Stimulated activated CD4-positive, alpha-beta T cell treated with anti-CD3 and anti-CD28 coated beads, Interleukin-2, amount 100 ng/mL, for 4 hours (primary cell): ENCODE results near the gene PLA2G5.

ENCODE experiments used
- DNase-seq: peaks from one replicate; pipeline ENCODE4 v3.0.0-alpha.2; 2020; ENCODE audit warnings: low read depth

PLA2G5 gene

DNA sequence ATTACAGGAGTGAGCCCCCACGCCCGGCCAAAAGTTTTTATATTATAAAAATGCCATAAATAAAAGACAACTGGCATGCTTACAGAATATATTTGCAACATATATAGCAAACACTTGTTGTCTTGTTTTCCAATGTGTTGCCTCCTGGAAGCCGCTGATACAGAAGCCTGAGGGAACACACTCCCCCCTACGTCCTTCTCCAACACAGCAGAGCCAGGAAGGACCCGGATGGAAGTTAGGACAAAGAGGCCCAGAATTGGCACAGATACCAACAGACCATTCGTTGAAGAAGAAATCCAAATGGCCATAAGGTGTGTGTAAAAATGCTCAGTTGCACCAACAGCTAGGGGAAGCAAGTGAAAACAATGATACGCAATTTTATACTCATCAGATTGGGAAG lies 1.3 kb upstream of the PLA2G5 start:
- no peak for DNase-seq

DNA sequence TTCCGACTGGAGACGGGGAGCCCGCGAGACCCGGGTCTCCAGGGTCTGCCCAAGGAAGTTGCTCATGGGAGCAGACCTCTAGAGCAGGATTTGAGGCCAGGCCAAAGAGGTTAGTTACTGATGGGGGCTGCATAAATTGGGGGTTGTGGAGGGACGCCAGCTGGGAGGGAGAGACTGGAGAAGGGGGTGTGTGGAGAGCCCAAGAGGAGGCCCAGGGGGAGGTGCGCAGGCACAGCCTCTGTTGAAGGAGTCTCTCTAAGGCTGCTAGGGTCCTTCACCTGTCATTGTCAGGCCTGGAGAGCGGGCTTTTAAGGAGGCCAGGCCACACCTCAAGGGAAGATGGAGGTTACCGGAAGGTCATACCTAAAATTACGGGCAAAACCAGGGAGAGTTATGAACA lies 363 bp downstream of the PLA2G5 start:
- DNase-seq = no peak

DNA sequence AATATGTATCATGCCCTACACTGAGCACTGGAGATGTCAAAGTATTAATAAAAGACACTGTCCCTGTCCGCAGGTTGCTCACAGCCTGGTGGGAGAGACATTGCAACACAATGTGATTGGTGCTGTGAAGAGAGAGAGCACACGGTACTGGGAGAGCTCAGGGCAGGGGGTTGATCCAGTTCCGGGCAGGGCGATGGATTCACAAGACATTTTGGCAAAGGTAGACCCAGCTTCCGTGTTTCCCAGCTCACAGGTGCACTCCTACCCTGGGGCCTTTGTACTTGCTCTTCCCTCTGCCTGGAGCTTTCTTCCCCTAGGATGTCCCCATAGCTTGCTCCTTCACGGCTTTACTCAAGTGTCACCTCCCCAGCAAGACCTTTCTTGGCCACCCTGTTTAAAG lies 1.4 kb downstream of the PLA2G5 start:
- DNase-seq = no peak

DNA sequence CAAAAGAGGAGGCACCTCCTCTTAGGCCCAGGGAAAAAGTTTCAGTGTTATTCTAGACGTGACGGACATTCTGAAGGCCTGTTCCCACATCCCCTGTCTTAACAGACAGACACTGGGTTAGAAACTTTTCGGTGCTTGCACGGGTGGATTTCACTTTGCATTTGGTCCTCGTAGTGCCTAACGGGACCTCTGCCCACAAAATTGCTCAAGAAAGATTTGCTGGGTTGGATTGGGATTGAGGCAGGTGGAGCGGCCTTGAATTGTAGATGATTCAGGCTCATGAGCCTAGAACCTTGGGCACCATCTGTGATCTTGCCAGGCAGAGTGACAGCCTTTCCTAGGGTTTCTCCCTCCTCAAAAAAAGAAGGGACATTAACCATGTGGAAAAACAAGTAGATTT lies 2.8 kb downstream of the PLA2G5 start:
- no peak for DNase-seq

- no peak for DNase-seq
These were observed 3.3 kb downstream of the PLA2G5 start for GRCh38 chr1:20073256-20073655.

DNA sequence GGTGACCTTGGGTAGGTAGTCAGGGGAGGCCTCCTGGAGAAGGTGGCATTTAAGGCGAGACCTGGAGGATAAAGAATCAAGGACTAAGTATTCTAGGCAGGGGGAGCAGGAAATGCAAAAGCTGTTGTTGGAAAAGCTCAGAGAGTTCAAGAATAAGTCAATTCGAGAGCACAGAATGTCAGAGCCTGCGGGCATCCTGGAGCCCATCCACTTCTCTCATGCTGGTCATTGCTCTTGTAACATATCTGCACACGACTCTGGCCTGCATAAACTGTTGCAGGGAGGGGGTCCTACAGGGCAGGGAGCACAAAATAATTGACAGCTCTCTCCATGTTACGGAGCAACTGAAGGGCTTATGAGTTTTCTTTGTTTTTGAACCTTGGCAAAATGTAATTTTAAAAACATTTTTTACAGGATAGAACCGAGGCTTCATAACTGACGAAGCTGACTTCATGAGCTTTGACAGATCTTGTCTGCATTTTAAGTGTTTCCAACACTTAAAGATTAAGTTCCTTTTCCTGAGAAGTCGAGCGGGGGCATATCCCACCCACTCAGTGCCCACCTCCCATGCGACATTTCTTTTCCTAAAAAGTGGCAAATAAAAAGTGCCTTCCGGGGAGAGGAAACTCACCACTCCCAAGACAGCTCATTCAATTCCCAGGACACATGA lies 4.2 kb downstream of the PLA2G5 start:
- DNase-seq = no peak

- no peak for DNase-seq
These were observed 4.8 kb downstream of the PLA2G5 start for GRCh38 chr1:20074725-20075171.

GRCh38 chr1:20075345-20075744 lies 5.4 kb downstream of the PLA2G5 start:
- no peak for DNase-seq

- DNase-seq = no peak
These were observed 6.2 kb downstream of the PLA2G5 start for GRCh38 chr1:20076223-20076622.

- DNase-seq = no peak
These were observed 6.9 kb downstream of the PLA2G5 start for GRCh38 chr1:20076710-20077461.

DNA sequence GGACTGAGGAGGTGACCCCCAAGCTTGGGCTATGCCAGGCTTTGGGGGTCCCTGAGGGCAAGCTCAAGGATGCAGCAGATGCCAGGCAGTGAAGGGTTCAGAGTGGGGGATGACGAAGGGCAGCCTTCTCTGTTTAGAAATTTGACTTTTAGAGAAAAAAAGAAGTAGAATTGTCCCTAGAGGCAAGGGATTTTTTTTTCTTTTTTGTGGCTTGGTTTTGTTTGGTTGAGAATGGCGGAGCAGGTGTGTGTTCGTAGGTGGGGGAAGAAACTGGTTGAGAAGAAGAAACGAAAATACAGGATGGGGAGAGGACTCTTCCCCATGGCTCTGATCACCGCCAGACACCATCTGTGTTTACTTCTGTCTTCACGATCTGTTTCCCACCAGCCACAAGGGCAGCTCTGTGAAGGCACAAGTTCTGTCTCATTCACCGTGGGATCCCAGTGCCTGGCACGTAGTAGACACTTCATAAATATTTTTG lies 8.2 kb downstream of the PLA2G5 start:
- no peak for DNase-seq

DNA sequence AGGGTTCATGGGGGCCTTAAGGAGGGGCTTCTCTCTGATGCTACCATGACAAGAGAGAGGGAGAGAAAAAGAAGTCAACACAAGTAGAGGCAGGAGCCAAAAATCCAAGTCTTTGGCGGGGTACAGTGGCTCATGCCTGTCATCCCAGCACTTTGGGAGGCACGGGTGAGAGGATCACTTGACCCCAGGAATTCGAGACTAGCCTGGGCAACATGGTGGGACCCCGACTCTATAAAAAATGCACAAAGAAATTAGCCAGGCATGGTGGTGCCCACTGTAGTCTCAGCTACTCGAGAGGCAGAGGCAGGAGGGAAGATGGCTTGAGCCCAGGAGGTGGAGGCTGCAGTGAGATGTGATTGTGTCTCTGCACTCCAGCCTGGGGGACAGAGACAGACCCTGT lies 8.7 kb downstream of the PLA2G5 start:
- DNase-seq = no peak

GRCh38 chr1:20079661-20080305 lies 9.8 kb downstream of the PLA2G5 start:
- DNase-seq = no peak

DNA sequence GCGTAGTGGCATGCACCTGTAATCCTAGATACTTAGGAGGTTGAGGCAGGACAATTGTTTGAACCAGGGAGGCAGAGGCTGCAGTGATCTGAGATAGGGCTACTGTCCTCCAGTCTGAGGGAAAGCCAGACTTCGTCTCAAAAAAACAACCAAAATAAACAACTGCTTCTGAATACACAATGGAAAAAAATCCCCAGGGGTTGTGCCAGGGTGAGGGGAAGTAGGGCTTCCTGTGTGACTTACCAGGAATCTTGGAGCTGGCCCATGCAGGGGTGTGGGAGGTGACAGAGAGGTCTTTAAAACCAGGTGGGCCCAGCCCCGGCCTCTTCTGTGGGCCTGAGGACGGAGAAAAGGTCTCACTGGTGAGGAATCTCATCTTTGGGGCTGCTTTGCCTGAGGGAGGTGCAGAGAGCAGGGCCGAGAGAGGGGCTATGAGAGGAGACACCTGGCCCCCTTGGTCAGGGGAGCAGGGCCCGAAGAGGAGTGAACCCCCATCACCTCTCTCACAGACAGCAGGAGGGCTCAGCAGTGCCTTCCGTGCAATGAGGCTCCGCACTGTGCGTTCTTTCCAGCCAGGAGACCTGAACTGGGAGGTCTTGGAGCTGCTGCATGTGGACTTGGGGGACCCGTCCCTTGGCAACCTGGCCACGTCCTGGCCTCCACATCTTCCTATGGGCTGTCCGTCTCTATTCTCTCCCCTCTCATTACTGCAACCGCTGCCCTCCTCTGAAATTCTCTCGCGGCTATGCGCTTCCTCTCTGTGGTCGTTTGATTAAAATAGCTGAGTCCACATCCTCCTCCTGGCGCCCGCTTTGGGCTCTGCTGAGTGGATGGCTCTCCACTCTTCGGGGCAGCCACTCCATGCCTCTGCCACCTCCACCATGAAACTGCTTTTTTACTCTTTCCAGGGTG lies 10.7 kb downstream of the PLA2G5 start:
- DNase-seq = no peak

- no peak for DNase-seq
These were observed 11.4 kb downstream of the PLA2G5 start for GRCh38 chr1:20081353-20081810.

DNA sequence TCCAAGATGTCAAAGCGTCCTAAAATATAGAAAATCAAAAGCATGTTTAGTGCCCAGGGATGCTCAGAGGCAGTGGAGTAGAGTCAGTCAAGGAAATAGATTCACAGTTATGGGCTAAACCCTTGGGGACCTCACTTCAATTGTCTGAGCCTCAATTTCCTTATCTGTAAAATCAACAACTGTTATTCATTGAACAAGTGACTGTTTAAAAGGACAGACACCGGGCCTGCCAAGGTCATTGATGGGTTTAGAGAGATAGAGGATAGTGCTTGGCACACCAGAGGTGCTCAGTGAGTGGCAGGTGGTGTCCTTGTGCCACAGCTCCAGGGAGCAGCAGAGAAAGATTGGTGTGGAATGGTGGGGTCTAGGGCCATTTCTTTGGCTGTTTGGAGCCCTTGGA lies 12.8 kb downstream of the PLA2G5 start:
- DNase-seq = no peak

GRCh38 chr1:20083178-20083944 lies 13.4 kb downstream of the PLA2G5 start:
- no peak for DNase-seq

- DNase-seq = no peak
These were observed 16.8 kb downstream of the PLA2G5 start for GRCh38 chr1:20086800-20087199.

DNA sequence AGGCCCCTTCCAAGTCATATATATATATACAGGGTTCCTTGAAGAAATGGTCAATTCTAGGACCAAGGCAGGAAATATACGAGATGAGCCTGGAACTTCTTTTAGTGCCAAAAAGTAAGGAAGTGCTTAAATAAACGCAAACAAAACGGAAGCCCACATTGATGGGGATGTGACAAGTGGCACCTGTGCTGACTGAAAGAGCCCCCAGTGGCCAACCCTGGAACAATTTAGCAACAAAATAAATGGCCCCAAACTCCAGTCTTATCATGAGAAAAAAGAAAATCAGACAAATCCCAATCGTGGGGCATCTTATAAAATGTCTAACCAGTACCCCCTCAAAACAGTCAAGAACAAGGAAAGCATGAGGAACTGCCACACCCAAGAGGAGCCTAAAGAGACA lies 17.7 kb downstream of the PLA2G5 start:
- DNase-seq = no peak

- no peak for DNase-seq
These were observed 19.5 kb downstream of the PLA2G5 start for GRCh38 chr1:20089328-20090077.
